ENCODE results near the gene PNPLA6. TPM values are rescaled to one million over a fixed set of nuclear protein-coding genes. Genes with fewer than 3 reads are reported as not detected.
A peak's percentile ranks its signal among the peaks of the same experiment; 100 is the strongest.

PNPLA6 gene
- total RNA-seq, 1 donor from 2014 or later: 190 TPM

- no peak overlapping the region for H3K27ac ChIP-seq
- peaks cover 49% of the 10 kb centered on the region for H3K36me3 ChIP-seq
- H3K9me3 ChIP-seq: no peaks in the 10 kb centered on the region
- intact Hi-C loops (cut with DNase I): no loop called here
- no peak overlapping the region for H3K4me3 ChIP-seq
- peaks cover 22% of the 10 kb centered on the region for H3K4me1 ChIP-seq
- no peaks in the 10 kb centered on the region for H3K27me3 ChIP-seq
- DNase-seq (no peak), ATAC-seq (no peak)
- no peak for TF ChIP-seq CTCF (IDR thresholded peaks at IDR 0.05)
Measured at GRCh38 chr19:7526059-7526929, 9.2 kb upstream of the PNPLA6 start.

- H3K4me3 ChIP-seq: no peak overlapping the region
- H3K27me3 ChIP-seq: no peaks in the 10 kb centered on the region
- intact Hi-C loops (cut with DNase I): no loop called here
- H3K36me3 ChIP-seq: peaks cover 53% of the 10 kb centered on the region
- no peaks in the 10 kb centered on the region for H3K9me3 ChIP-seq
- ATAC-seq (peak; percentile 55), DNase-seq (no peak)
- no peak for TF ChIP-seq CTCF (IDR thresholded peaks at IDR 0.05)
- no peak overlapping the region for H3K27ac ChIP-seq
- H3K4me1 ChIP-seq: peaks cover 13% of the 10 kb centered on the region
Measured at GRCh38 chr19:7527516-7528191, 7.9 kb upstream of the PNPLA6 start.

- intact Hi-C loops (cut with DNase I): no loop called here
- no peaks in the 10 kb centered on the region for H3K9me3 ChIP-seq
- DNase-seq (no peak), ATAC-seq (no peak)
- no peaks in the 10 kb centered on the region for H3K27me3 ChIP-seq
- H3K4me3 ChIP-seq: no peak overlapping the region
- peaks cover 56% of the 10 kb centered on the region for H3K36me3 ChIP-seq
- no peak for TF ChIP-seq CTCF (IDR thresholded peaks at IDR 0.05)
- peaks cover 10% of the 10 kb centered on the region for H3K4me1 ChIP-seq
- no peak overlapping the region for H3K27ac ChIP-seq
Measured at GRCh38 chr19:7528192-7528519, 7.4 kb upstream of the PNPLA6 start.

GRCh38 chr19:7528522-7529245 lies 6.8 kb upstream of the PNPLA6 start:
- no peak for ATAC-seq

GRCh38 chr19:7529246-7529600 lies 6.3 kb upstream of the PNPLA6 start:
- DNase-seq: no peak
- H3K36me3 ChIP-seq: peaks cover 56% of the 10 kb centered on the region
- intact Hi-C loops (cut with DNase I): no loop called here
- no peak for TF ChIP-seq CTCF (IDR thresholded peaks at IDR 0.05)
- ATAC-seq: no peak
- no peaks in the 10 kb centered on the region for H3K9me3 ChIP-seq
- H3K4me3 ChIP-seq: no peak overlapping the region
- no peak overlapping the region for H3K27ac ChIP-seq
- H3K4me1 ChIP-seq: peaks cover 5% of the 10 kb centered on the region
- no peaks in the 10 kb centered on the region for H3K27me3 ChIP-seq

More at GRCh38 chr19:7528522-7529245, 6.8 kb upstream of the PNPLA6 start:
- no peak overlapping the region for H3K27ac ChIP-seq
- intact Hi-C loops (cut with DNase I): no loop called here
- no peak for TF ChIP-seq CTCF (IDR thresholded peaks at IDR 0.05)
- H3K27me3 ChIP-seq: no peaks in the 10 kb centered on the region
- peaks cover 9% of the 10 kb centered on the region for H3K4me1 ChIP-seq
- H3K4me3 ChIP-seq: no peak overlapping the region
- no peak for DNase-seq
- H3K9me3 ChIP-seq: no peaks in the 10 kb centered on the region
- peaks cover 56% of the 10 kb centered on the region for H3K36me3 ChIP-seq
